GM19452 (cell line): ENCODE results near the gene DGKG.

Experiments used
- ATAC-seq: cut with Tn5 transposase; IDR thresholded peaks from one replicate; pipeline ENCODE4 v1.9.1; 2021; ENCODE audit not compliant: unreplicated experiment

Gene DGKG

GRCh38 chr3:186216900-186217819 is 144.9 kb downstream of the DGKG start:
- ATAC-seq: no peak

GRCh38 chr3:186214670-186215069 is 147.4 kb downstream of the DGKG start:
- no peak for ATAC-seq

DNA sequence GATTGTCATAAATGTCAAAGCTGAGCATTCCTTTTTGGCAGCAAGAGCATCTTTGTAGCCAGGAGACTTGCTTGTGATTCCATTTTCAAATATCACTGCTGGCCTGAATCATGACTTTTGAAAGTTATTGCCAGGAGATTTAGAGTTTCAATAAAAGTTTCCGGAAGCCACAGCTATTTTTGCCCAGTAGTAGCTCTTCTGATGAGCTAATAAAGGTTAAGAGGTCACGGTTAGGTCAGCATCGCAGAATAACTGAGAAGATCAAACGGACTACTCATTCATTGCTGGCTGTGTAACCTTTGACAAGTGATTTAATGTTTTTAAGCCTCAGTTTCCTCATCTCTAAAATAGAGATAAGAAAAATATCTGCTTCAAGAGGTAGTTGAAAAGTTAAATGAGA is 148.1 kb downstream of the DGKG start:
- no peak for ATAC-seq

- ATAC-seq: no peak
Measured at GRCh38 chr3:186212611-186213010, 149.4 kb downstream of the DGKG start.

GRCh38 chr3:186210852-186211500 is 151.1 kb downstream of the DGKG start:
- ATAC-seq: no peak

- ATAC-seq: no peak
Measured at GRCh38 chr3:186209810-186210752, 152.0 kb downstream of the DGKG start.

DNA sequence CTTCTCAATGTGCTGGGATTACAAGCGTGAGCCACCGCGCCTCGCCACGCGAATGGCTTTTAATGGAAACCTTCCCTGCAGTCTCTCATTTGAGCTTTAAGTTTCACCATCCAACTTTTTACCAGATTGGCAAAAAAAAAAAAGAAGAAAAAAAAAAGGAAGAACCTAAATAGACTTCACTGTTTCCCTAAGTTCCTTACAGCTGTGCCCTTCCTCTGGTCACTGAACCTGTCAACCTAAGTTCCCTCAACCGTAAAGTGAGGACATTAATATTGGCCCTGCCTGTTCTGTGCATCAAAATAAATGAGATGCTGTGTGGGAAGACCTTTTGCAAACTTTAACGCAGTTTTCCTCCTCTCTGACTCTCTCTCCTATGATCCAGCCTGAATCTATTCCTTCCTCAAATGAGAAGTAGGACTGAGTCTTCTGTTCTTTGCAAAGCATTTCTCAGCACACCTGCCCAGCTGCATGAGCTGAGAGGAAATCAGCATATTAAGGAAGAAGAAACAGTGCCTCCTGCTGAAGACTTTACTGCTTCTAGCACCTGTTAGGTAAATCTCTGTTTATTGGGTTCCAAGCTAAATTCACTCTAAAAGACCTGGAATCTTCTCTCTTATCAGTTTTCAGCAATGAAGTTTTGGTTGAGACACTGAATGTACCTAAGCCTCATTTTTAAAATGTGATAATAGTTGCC is 153.6 kb downstream of the DGKG start:
- no peak for ATAC-seq

- no peak for ATAC-seq
Measured at GRCh38 chr3:186207515-186207914, 154.5 kb downstream of the DGKG start.

DNA sequence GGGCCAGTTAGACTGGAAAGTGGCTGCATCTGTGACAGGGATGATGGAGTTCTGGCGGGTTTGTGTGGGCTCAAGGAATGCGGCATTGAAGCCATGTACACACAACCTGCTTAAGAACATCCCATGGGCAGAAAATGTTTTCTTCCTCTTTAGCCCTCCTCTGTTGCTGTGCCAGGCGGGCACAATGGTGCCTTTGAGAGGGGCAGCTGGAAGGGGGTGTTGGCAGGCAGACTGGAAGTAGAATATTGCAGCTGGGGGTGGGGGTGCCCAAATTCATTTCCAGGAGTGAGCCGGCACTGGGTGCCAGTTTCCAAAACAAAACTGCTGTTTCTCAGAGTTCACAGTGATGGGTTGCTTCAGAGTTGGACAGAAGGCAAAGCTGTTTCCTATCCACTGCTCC is 161.3 kb downstream of the DGKG start:
- ATAC-seq: no peak

GRCh38 chr3:186198442-186198841 is 163.6 kb downstream of the DGKG start:
- ATAC-seq: no peak

DNA sequence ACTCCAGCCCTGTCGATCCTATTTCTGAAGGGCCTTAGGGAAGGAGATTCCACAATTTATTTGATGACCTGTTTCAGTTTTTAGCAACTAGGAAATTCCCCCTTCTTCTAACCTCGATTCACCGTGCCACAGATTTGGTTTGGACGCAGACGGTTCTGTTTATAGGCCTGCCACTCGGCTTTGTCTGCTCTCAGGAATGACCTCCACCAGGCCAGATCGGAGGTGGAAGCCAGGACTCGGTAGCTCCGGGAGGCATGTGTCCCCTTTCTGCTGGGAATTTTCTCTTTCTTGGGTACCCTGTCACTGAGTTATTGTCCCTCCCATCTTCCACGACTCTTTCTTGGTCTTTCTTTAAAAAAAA is 167.6 kb downstream of the DGKG start:
- no peak for ATAC-seq

- ATAC-seq: no peak
Measured at GRCh38 chr3:186193534-186194450, 168.2 kb downstream of the DGKG start.

DNA sequence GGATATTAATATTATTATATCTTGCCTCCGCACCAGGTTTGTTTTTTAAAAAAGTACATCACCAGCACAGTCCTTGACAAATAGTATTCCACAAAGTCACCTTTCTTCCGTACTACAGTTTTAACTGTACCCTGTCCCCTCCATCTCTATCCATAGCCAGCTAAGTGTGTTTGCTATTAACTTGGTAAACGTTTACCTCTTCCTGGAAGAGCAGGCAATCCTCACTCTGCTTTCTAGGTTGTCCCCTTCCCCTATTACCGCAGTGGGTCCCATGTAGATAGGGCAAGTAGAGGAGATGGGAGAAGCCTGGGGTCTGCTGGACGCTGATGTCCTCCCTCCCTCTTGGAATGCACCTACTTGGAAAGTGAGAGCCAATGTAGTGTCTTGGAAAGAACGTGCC is 169.2 kb downstream of the DGKG start:
- ATAC-seq: no peak

GRCh38 chr3:186189492-186189891 is 172.5 kb downstream of the DGKG start:
- ATAC-seq: no peak

- ATAC-seq: no peak
Measured at GRCh38 chr3:186187401-186188275, 174.4 kb downstream of the DGKG start.

DNA sequence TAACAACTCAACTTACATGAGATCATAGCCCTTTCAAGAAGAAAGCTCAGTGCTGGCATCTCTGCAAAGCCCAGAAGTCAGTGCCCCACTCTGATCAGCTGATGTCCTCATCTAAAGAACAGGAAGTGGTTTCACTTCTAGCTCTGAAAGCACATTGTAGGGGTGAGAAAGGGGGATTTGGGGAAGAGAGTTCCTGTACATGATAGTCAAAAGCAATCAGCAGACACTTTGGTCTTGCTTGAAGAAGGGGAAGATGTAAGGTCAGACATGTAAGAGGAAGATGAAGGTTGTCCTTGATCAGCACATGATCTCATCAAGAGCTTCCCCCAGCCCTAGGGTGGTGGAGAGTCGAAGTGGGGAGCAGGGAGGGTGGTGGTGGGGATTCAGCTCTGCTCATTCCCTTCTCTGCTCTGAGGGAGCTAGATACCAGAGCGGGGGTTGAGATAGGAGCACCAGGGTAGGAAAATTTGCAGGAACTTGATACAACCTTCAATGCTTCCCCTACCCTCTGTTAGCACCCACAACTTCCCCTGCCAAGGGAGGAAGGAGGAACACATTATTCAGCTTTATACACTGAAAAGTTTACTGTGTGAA is 176.7 kb downstream of the DGKG start:
- ATAC-seq: peak; percentile 84

GRCh38 chr3:186184021-186184420 is 178.0 kb downstream of the DGKG start:
- ATAC-seq: no peak

GRCh38 chr3:186182850-186183249 is 179.2 kb downstream of the DGKG start:
- ATAC-seq: no peak
